ENCODE measurements around the gene RTN4RL2. TPM values are rescaled to one million over a fixed set of nuclear protein-coding genes. Genes with fewer than 3 reads are reported as not detected.

Gene RTN4RL2
- total RNA-seq, 4 donors from 2014 or later = 0.64 to 4.8 (median 3.2) TPM

DNA sequence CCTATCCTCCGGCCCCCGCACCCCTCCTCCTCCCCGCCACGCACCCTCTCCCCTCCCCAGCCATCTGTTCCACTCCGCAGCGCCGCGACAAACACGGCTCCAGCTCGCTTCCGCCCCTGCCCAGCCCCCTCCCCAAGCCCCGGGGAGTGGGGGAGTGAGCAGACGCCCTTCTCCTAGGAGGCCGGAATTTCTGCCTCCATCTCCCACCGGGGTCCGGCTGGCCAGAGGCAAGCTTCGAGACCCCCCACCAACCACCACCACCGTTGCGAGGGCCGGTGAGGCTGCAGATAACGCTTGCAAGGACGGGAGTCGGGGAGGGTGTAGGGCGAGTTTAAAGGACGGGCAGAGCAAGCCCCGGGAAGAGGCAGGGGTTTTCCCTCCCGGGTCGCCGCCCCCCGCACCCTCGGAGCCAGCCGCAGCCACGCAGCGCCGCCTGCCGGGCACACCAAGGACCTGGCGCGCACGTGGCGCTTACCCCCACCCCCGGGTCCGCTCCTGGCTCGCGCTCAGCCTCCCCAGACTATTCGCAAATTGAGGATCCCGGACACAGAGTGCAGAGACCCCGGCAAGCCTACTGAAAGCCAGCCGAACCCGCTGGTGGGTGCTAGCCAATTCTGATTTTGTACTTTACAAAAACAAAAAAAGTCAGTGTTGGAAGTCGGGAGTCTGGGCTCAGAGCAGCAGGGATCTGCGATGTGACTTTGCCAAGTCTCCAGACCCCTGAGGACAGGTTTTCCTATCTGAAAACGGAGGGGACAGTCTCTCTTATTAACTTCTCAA, 22.6 kb downstream of the RTN4RL2 start:
- Histone ChIP-seq H3K27ac (no peak overlapping the region), H3K36me3 (peaks cover 33% of the 10 kb centered on the region), H3K9me3 (no peaks in the 10 kb centered on the region), H3K4me3 (peak overlapping the region; percentile 22), H3K4me1 (peaks cover 27% of the 10 kb centered on the region), H3K27me3 (peaks cover 15% of the 10 kb centered on the region)
- 38% methylated on average over 29 of the region's 52 CpGs for WGBS
- TF ChIP-seq POLR2AphosphoS5 (IDR thresholded peaks at IDR 0.05) (no peak), EP300 (IDR thresholded peaks at IDR 0.05) (no peak), POLR2A (IDR thresholded peaks at IDR 0.05) (no peak)
- TF ChIP-seq, protein P1, sequence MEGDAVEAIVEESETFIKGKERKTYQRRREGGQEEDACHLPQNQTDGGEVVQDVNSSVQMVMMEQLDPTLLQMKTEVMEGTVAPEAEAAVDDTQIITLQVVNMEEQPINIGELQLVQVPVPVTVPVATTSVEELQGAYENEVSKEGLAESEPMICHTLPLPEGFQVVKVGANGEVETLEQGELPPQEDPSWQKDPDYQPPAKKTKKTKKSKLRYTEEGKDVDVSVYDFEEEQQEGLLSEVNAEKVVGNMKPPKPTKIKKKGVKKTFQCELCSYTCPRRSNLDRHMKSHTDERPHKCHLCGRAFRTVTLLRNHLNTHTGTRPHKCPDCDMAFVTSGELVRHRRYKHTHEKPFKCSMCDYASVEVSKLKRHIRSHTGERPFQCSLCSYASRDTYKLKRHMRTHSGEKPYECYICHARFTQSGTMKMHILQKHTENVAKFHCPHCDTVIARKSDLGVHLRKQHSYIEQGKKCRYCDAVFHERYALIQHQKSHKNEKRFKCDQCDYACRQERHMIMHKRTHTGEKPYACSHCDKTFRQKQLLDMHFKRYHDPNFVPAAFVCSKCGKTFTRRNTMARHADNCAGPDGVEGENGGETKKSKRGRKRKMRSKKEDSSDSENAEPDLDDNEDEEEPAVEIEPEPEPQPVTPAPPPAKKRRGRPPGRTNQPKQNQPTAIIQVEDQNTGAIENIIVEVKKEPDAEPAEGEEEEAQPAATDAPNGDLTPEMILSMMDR (IDR thresholded peaks at IDR 0.05) = peak; percentile 36 to 66
- no peak for DNase-seq (ENCODE audit: low spot score in 2 of 2)

GRCh38 chr11:57483562-57483918, 23.2 kb downstream of the RTN4RL2 start:
- Histone ChIP-seq H3K9me3 (no peaks in the 10 kb centered on the region), H3K36me3 (peaks cover 39% of the 10 kb centered on the region), H3K27me3 (peaks cover 15% of the 10 kb centered on the region), H3K4me1 (peaks cover 27% of the 10 kb centered on the region), H3K4me3 (no peak overlapping the region), H3K27ac (no peak overlapping the region)
- 66% methylated on average over 3 of the region's 3 CpGs for WGBS
- TF ChIP-seq EP300 (IDR thresholded peaks at IDR 0.05) (no peak), POLR2A (IDR thresholded peaks at IDR 0.05) (no peak), POLR2AphosphoS5 (IDR thresholded peaks at IDR 0.05) (no peak)
- TF ChIP-seq, protein P1 (IDR thresholded peaks at IDR 0.05) = no peak
- no peak for DNase-seq (ENCODE audit: low spot score in 2 of 2)

DNA sequence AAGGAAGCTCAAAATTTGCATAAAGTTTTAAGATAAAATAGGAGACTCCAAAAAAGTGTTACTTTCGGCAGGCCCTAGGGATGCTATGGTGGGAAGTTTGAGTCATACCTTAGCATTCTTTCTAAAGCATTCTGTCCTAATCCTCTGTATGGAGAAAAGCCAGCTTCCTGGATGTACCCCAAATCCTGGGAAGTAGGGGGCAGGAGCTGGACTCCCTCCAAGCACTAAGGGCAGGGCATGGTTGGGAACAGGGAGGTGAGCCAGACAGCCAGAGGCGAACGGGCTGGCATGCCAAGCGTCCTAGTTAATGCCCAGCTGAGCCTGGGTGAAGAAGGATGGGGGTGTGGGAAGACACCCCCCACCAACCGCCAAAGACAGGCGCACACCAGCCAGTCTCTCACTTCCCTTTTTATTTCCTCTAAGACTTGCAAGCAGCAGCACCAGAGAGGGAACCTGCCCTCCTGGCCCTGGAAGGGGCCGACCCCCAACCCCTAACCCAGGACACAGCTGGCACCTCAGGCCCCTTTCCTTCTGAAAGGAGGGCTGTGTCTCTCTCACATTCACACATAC, 23.9 kb downstream of the RTN4RL2 start:
- no peak for DNase-seq (ENCODE audit: low spot score in 2 of 2)
- no peaks in the 10 kb centered on the region for H3K9me3 ChIP-seq
- H3K36me3 ChIP-seq = peaks cover 46% of the 10 kb centered on the region
- TF ChIP-seq, protein P1 (IDR thresholded peaks at IDR 0.05) = no peak
- no peak for TF ChIP-seq POLR2A (IDR thresholded peaks at IDR 0.05)
- no peak for TF ChIP-seq POLR2AphosphoS5 (IDR thresholded peaks at IDR 0.05)
- no peak for TF ChIP-seq EP300 (IDR thresholded peaks at IDR 0.05)
- 52% methylated on average over 7 of the region's 7 CpGs for WGBS
- H3K4me3 ChIP-seq = no peak overlapping the region
- H3K27me3 ChIP-seq = peaks cover 15% of the 10 kb centered on the region
- H3K27ac ChIP-seq = no peak overlapping the region
- H3K4me1 ChIP-seq = peaks cover 27% of the 10 kb centered on the region

- Histone ChIP-seq H3K4me3 (no peak overlapping the region), H3K4me1 (peaks cover 27% of the 10 kb centered on the region), H3K27me3 (peaks cover 15% of the 10 kb centered on the region), H3K27ac (no peak overlapping the region), H3K36me3 (peaks cover 55% of the 10 kb centered on the region), H3K9me3 (no peaks in the 10 kb centered on the region)
- 84% methylated on average over 10 of the region's 10 CpGs for WGBS
- DNase-seq (ENCODE audit: low spot score in 2 of 2) = no peak
- TF ChIP-seq POLR2A (IDR thresholded peaks at IDR 0.05) = no peak
- no peak for TF ChIP-seq EP300 (IDR thresholded peaks at IDR 0.05)
- TF ChIP-seq, protein P1 (IDR thresholded peaks at IDR 0.05) = no peak
- no peak for TF ChIP-seq POLR2AphosphoS5 (IDR thresholded peaks at IDR 0.05)
These were observed 25.1 kb downstream of the RTN4RL2 start for GRCh38 chr11:57485217-57485990.
